Measurements from ENCODE around the gene GTF2IRD1. TPM values are rescaled to one million over a fixed set of nuclear protein-coding genes. Genes with fewer than 3 reads are reported as not detected.

Gene GTF2IRD1
- total and polyA plus RNA-seq, 2 of the 13 experiments (the other 11 are each of a cell fraction or from before 2014, with no cell fraction given) = 16.5 to 26.7 TPM

GRCh38 chr7:74514131-74514591, 60.5 kb downstream of the GTF2IRD1 start:
- Histone ChIP-seq H3K79me2 (ENCODE audit: insufficient read depth, low read length) (no peaks in the 10 kb centered on the region), H3K36me3 (replicated peaks in 1 of 2; ENCODE audit: control insufficient read depth in 1 of 2, insufficient read depth in 2 of 2, low read length in 2 of 2) (peaks cover 13 to 53% of the 10 kb centered on the region in 2 experiments; a peak in 4 of 5 replicates), H3K4me2 (ENCODE audit: low read depth, low read length) (no peak overlapping the region), H3K27ac (ENCODE audit: extremely low read length, insufficient read depth, low read length) (no peak overlapping the region), H3K9ac (ENCODE audit: insufficient read depth, low read depth, low read length) (no peak overlapping the region), H3K27me3 (ENCODE audit: control insufficient read depth in 1 of 2, insufficient read depth in 2 of 2, low read length in 2 of 2) (no peaks in the 10 kb centered on the region), H3K9me3 (ENCODE audit: low read length) (no peaks in the 10 kb centered on the region), H4K20me1 (ENCODE audit: insufficient read depth, low read length) (no peaks in the 10 kb centered on the region), H3K4me1 (ENCODE audit: insufficient read depth, low read length) (no peaks in the 10 kb centered on the region), H2AFZ (ENCODE audit: low read length) (no peak overlapping the region), H3K4me3 (replicated peaks in 1 of 3; ENCODE audit: insufficient read depth in 1 of 3, low read depth in 2 of 3, low read length in 3 of 3) (no peak overlapping the region)
- ChIA-PET CTCF (ENCODE audit: low intra/inter-chr PET ratio, low total read pairs) (no interaction called here), POLR2A (no interaction called here)
- FAIRE-seq (no peak), DNase-seq (ENCODE audit: low spot score) (no peak), ATAC-seq (no peak)
- no TSS peak for BruUV-seq (replicated peaks)
- 96% methylated on average over 5 of the region's 11 CpGs for WGBS (ENCODE audit: low lambda C conversion rate)
- no peak for TF ChIP-seq ZNF160 (CRISPR knock-in tag; IDR thresholded peaks at IDR 0.05)
- TF ChIP-seq SETDB1 (CRISPR knock-in tag; IDR thresholded peaks at IDR 0.05; ENCODE audit: borderline replicate concordance) = no peak
- TF ChIP-seq ZNF30 (CRISPR knock-in tag; IDR thresholded peaks at IDR 0.05) = no peak
- TF ChIP-seq ZNF75D (CRISPR knock-in tag; IDR thresholded peaks at IDR 0.05; ENCODE audit: borderline replicate concordance) = no peak
- no peak for TF ChIP-seq ZNF605 (CRISPR knock-in tag; IDR thresholded peaks at IDR 0.05)
- no peak for TF ChIP-seq FOXP4 (CRISPR knock-in tag; IDR thresholded peaks at IDR 0.05)
- TF ChIP-seq CREM (IDR thresholded peaks at IDR 0.05) = no peak
- no peak for TF ChIP-seq CREM (CRISPR knock-in tag; IDR thresholded peaks at IDR 0.05)
- TF ChIP-seq WIZ (CRISPR knock-in tag; IDR thresholded peaks at IDR 0.05) = no peak
- TF ChIP-seq, protein P1, sequence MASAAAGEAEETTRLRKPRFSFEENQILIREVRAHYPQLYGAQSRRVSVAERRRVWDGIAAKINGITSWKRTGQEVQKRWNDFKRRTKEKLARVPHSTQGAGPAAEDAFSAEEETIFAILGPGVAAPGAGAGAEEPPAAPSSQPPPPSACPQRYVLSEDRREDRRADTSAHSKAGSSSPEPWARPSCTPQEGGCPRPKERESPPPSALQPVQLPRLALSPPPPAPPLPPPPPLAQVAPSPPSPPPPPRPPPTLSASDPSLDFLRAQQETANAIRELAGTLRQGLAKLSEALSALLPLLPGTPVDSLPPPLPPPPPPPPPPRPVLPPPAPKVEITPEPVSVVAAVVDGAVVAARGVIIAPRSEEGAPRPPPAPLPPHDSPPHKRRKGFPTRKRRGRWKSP (CRISPR knock-in tag; IDR thresholded peaks at IDR 0.05) = no peak
- no peak for TF ChIP-seq ZFP90 (CRISPR knock-in tag; IDR thresholded peaks at IDR 0.05; ENCODE audit: borderline replicate concordance)
- TF ChIP-seq ZNF816 (CRISPR knock-in tag; IDR thresholded peaks at IDR 0.05; ENCODE audit: borderline replicate concordance) = no peak
- in situ Hi-C loops (cut with HindIII; ENCODE audit: extremely low pct_ligation_motif_present, low pct_unique_long_range_greater_than_20kb) (no loop called here), intact Hi-C loops (cut with micrococcal nuclease; ENCODE audit: unreplicated experiment) (no loop called here)
